IMR-90 (cell line): ENCODE results near the gene KHK. TPM values are rescaled to one million over a fixed set of nuclear protein-coding genes. Genes with fewer than 3 reads are reported as not detected.

Source experiments
- ATAC-seq: fragments of 200-7000 bp; cut with Tn5 transposase; 2 replicates; pipeline ENCODE4 v1.9.1; 2020; ENCODE audit warnings: low read depth, mild to moderate bottlenecking, moderate library complexity
- BruUV-seq: library from RNA; stranded (reverse); fragments of 400-500 nt; replicated peaks from 2 replicates; lab custom pipeline; 2021; lab: Mats Ljungman, UMichigan
- CTCF ChIA-PET: fragments of 300-600 bp; formaldehyde crosslinking; extraction: SDS; loops from one replicate; lab custom pipeline; 2021; ENCODE audit warnings: antibody characterized with exemption; lab: Yijun Ruan, JAX
- POLR2A ChIA-PET: fragments of 300-600 bp; sonication (Branson Sonifier 250); formaldehyde crosslinking; loops from one replicate; lab custom pipeline; 2022; ENCODE audit warnings: antibody characterized with exemption; ENCODE audit not compliant: unreplicated experiment; lab: Charles Lee
- DNase-seq: peaks from one replicate; pipeline ENCODE4 v3.0.0; 2013
- H2AFZ ChIP-seq: replicated peaks from 2 replicates; pipeline ENCODE3; 2013; ENCODE audit warnings: low read length, mild to moderate bottlenecking; ENCODE audit not compliant: poor library complexity
- H2AK5ac ChIP-seq: 2 replicates; pipeline ENCODE4 v1.6.1; 2013; ENCODE audit warnings: low read depth, low read length, inconsistent platforms
- H2AK9ac ChIP-seq: replicated peaks from 2 replicates; pipeline ENCODE3; 2013; ENCODE audit warnings: mild to moderate bottlenecking, low read depth, low read length, moderate library complexity; ENCODE audit not compliant: poor library complexity
- H2BK120ac ChIP-seq: 2 replicates; pipeline ENCODE4 v1.6.1; 2013; ENCODE audit warnings: low read depth, low read length, inconsistent platforms
- H2BK15ac ChIP-seq: 3 replicates; pipeline ENCODE4 v1.6.1; 2013; ENCODE audit warnings: low read depth, low read length, inconsistent platforms
- H2BK20ac ChIP-seq: 2 replicates; pipeline ENCODE4 v1.6.1; 2013; ENCODE audit warnings: low read depth, mild to moderate bottlenecking, inconsistent platforms, low read length, moderate library complexity
- H2BK5ac ChIP-seq: 2 replicates; pipeline ENCODE4 v1.6.1; 2013; ENCODE audit warnings: mild to moderate bottlenecking, low read depth, low read length, inconsistent platforms; ENCODE audit not compliant: poor library complexity, severe bottlenecking
- H3K14ac ChIP-seq: replicated peaks from 2 replicates; pipeline ENCODE4 v1.6.1; 2013; ENCODE audit warnings: low read depth, low read length, inconsistent platforms
- H3K18ac ChIP-seq: 2 replicates; pipeline ENCODE4 v1.6.1; 2013; ENCODE audit warnings: low read depth, low read length, control low read depth
- H3K23ac ChIP-seq: 2 replicates; pipeline ENCODE4 v1.6.1; 2013; ENCODE audit warnings: low read depth, low read length, inconsistent platforms
- H3K27ac ChIP-seq: 2 replicates; pipeline ENCODE4 v1.5.1; 2013; ENCODE audit warnings: mild to moderate bottlenecking, control low read depth, low read length; ENCODE audit not compliant: insufficient read depth
- H3K27me3 ChIP-seq: 2 replicates; pipeline ENCODE4 v1.6.1; 2013; ENCODE audit warnings: low read length; ENCODE audit not compliant: control insufficient read depth, insufficient read depth
- H3K36me3 ChIP-seq: 2 replicates; pipeline ENCODE4 v1.6.1; 2013; ENCODE audit warnings: low read length, mixed read lengths; ENCODE audit not compliant: control insufficient read depth, insufficient read depth
- H3K4ac ChIP-seq: 2 replicates; pipeline ENCODE4 v1.6.1; 2013; ENCODE audit warnings: low read depth, low read length, inconsistent platforms
- H3K4me1 ChIP-seq: 2 replicates; pipeline ENCODE4 v1.6.1; 2013; ENCODE audit warnings: low read length, mixed read lengths; ENCODE audit not compliant: control insufficient read depth, insufficient read depth
- H3K4me2 ChIP-seq: 2 replicates; pipeline ENCODE4 v1.6.1; 2013; ENCODE audit warnings: low read depth, mild to moderate bottlenecking, control low read depth, low read length, moderate library complexity
- H3K4me3 ChIP-seq: 2 replicates; pipeline ENCODE4 v1.5.1; 2013; ENCODE audit warnings: low read depth, mild to moderate bottlenecking, control low read depth, low read length, moderate library complexity; ENCODE audit not compliant: insufficient read depth
- H3K56ac ChIP-seq: 2 replicates; pipeline ENCODE4 v1.6.1; 2013; ENCODE audit warnings: low read length, inconsistent platforms; ENCODE audit not compliant: insufficient read depth; ENCODE audit errors: extremely low read depth
- H3K79me1 ChIP-seq, 2 experiments: 2 replicates each; pipeline ENCODE4 v1.6.1; 2013; ENCODE audit warnings: low read length in 2 of 2, inconsistent platforms in 1 of 2, low read depth in 1 of 2
- H3K9ac ChIP-seq: 2 replicates; pipeline ENCODE4 v1.6.1; 2013; ENCODE audit warnings: low read depth, low read length, control low read depth
- H3K9me1 ChIP-seq: 2 replicates; pipeline ENCODE4 v1.6.1; 2013; ENCODE audit warnings: low read length, inconsistent platforms; ENCODE audit not compliant: insufficient read depth
- H3K9me3 ChIP-seq: 2 replicates; pipeline ENCODE4 v1.6.1; 2013; ENCODE audit warnings: low read length; ENCODE audit not compliant: control insufficient read depth, insufficient read depth
- H4K20me1 ChIP-seq: 2 replicates; pipeline ENCODE4 v1.6.1; 2013; ENCODE audit warnings: low read length, inconsistent platforms; ENCODE audit not compliant: insufficient read depth
- H4K5ac ChIP-seq: 2 replicates; pipeline ENCODE4 v1.6.1; 2013; ENCODE audit warnings: mild to moderate bottlenecking, low read depth, low read length, control low read depth
- H4K8ac ChIP-seq, 2 experiments: 2 replicates each; pipeline ENCODE4 v1.6.1; 2013; ENCODE audit warnings: low read depth in 2 of 2, low read length in 2 of 2, control low read depth in 1 of 2, inconsistent platforms in 1 of 2
- H4K91ac ChIP-seq: 2 replicates; pipeline ENCODE4 v1.6.1; 2013; ENCODE audit warnings: low read depth, low read length, inconsistent platforms; ENCODE audit not compliant: insufficient read depth
- CEBPB ChIP-seq: IDR thresholded peaks from 2 replicates; pipeline ENCODE4 v1.6.1; 2012; ENCODE audit warnings: low read depth, low read length, improper control_type of control experiment
- ELK1 ChIP-seq: fragments of 150-350 bp; IDR thresholded peaks from 2 replicates; pipeline ENCODE4 v1.6.1; 2016; ENCODE audit warnings: low read depth, mild to moderate bottlenecking, low read length, moderate library complexity, borderline replicate concordance
- FOS ChIP-seq: fragments of 150-350 bp; IDR thresholded peaks from 2 replicates; pipeline ENCODE4 v1.6.1; 2016; ENCODE audit warnings: low read depth, low read length
- MAZ ChIP-seq: IDR thresholded peaks from 2 replicates; pipeline ENCODE4 v1.6.1; 2012; ENCODE audit warnings: low read depth, mild to moderate bottlenecking, low read length, improper control_type of control experiment, moderate library complexity, borderline replicate concordance
- MXI1 ChIP-seq: IDR thresholded peaks from 2 replicates; pipeline ENCODE4 v1.6.1; 2012; ENCODE audit warnings: low read depth, mild to moderate bottlenecking, low read length, moderate library complexity, borderline replicate concordance
- RFX5 ChIP-seq: IDR thresholded peaks from 2 replicates; pipeline ENCODE4 v1.8.0; 2012; ENCODE audit warnings: low read depth, mild to moderate bottlenecking, low read length, moderate library complexity
- WGBS, 2 experiments: methylation state at CpG; one replicate each; pipeline versions ENCODE4 v1.1.5 to v1.1.7; 2013; ENCODE audit warnings: missing lambda C conversion rate in 2 of 2; ENCODE audit not compliant: insufficient read length in 1 of 2; ENCODE audit errors: extremely low coverage in 2 of 2; 5-methylcytosine and 5-hydroxymethylcytosine counted together
- dilution Hi-C: fragments of 300-500 bp; cut with HindIII; formaldehyde crosslinking; loops from one replicate; pipeline ENCODE4 v1.14.3; 2018; ENCODE audit warnings: low sequenced_read_pairs; ENCODE audit not compliant: unreplicated experiment
- in situ Hi-C: fragments of 300-500 bp; cut with MboI; formaldehyde crosslinking; loops from 3 replicates; pipeline ENCODE4 v1.14.3; 2019; ENCODE audit warnings: low sequenced_read_pairs, inconsistent platforms, mixed read lengths
- intact Hi-C: fragments of 100-400 bp; cut with micrococcal nuclease; formaldehyde crosslinking; loops from 2 replicates; pipeline ENCODE4 v1.10.0; 2022
- polyA plus RNA-seq, 3 experiments: library from polyadenylated mRNA; depleted of rRNA; stranded (reverse); fragments of >200 nt; gene quantifications; 2 replicates each; pipeline ENCODE4 v1.2.3, GENCODE V29; 2012; ENCODE audit warnings: low replicate concordance in 1 of 3
- total RNA-seq: library from RNA; depleted of rRNA; stranded (reverse); fragments of >200 nt; gene quantifications from 2 replicates; pipeline ENCODE4 v1.2.3, GENCODE V29; 2012

Gene KHK
- total and polyA plus RNA-seq, 2 of the 4 experiments (the other 2 are of a cell fraction): 0.72 to 0.82 TPM

GRCh38 chr2:27133905-27134780, 47.6 kb downstream of the KHK start, which contains the start of gene PREB (continued):
- TF ChIP-seq CEBPB: no peak
- no peak for TF ChIP-seq MXI1
- TF ChIP-seq RFX5: no peak

- H3K27ac ChIP-seq: no peak overlapping the region
- H4K20me1 ChIP-seq: peaks cover 15% of the 10 kb centered on the region
- peak overlapping the region; percentile 73 to 93 for H4K8ac ChIP-seq
- peaks cover 14 to 27% of the 10 kb centered on the region in 2 experiments for H3K79me1 ChIP-seq
- no peak overlapping the region for H3K4me3 ChIP-seq
- DNase-seq (no peak), ATAC-seq (no peak)
- ChIA-PET CTCF (interaction anchor here (0.9 kb wide), 1 partner anchor 56 kb away, joined by 6 read pairs; no protein-coding TSS in a partner anchor), POLR2A (no interaction called here)
- peak overlapping the region; percentile 25; the same call in 1 of the 2 replicates for H3K4ac ChIP-seq
- H2BK20ac ChIP-seq: no peak overlapping the region
- peak overlapping the region; percentile 24 for H4K5ac ChIP-seq
- H3K27me3 ChIP-seq: peaks cover 15% of the 10 kb centered on the region; the same call in 1 of the 2 replicates
- peaks cover 29% of the 10 kb centered on the region for H3K36me3 ChIP-seq
- H2BK15ac ChIP-seq: no peak overlapping the region
- no peak overlapping the region for H2BK120ac ChIP-seq
- in situ Hi-C loops: no loop called here
- H3K4me2 ChIP-seq: no peak overlapping the region; the same call in 1 of the 2 replicates
- peak overlapping the region; percentile 97 for H2AK9ac ChIP-seq
- no peak overlapping the region for H3K23ac ChIP-seq
- no peak overlapping the region for H3K56ac ChIP-seq
- no TSS peak for BruUV-seq
- WGBS, 2 experiments: 94% methylated on average over 6 of the region's 33 CpGs; no CpG with 5 or more reads in 1 of the 2 experiments
- H3K18ac ChIP-seq: no peak overlapping the region
- H3K4me1 ChIP-seq: peaks cover 9% of the 10 kb centered on the region
- TF ChIP-seq MAZ (no peak), RFX5 (no peak), FOS (no peak), ELK1 (no peak)
- peak overlapping the region; percentile 68 for H2AK5ac ChIP-seq
- H2AFZ ChIP-seq: peak overlapping the region; percentile 100
- no peak overlapping the region for H3K14ac ChIP-seq
- H2BK5ac ChIP-seq: no peak overlapping the region
- intact Hi-C loops: loop anchor here (2.0 kb wide), 1 partner anchor 56 kb away; no protein-coding TSS in a partner anchor
- H3K9me3 ChIP-seq: no peaks in the 10 kb centered on the region
- H3K9me1 ChIP-seq: peaks cover 14% of the 10 kb centered on the region
- H3K9ac ChIP-seq: no peak overlapping the region
- peak overlapping the region; percentile 11 for H4K91ac ChIP-seq
- dilution Hi-C loops: no loop called here
These were observed 48.4 kb downstream of the KHK start for GRCh38 chr2:27134781-27135477.
